Measurements from ENCODE around the gene C17orf113. TPM values are rescaled to one million over a fixed set of nuclear protein-coding genes. Genes with fewer than 3 reads are reported as not detected.
"Not testable (repeated sequence)": the region's sequence is repeated elsewhere in the genome, so short reads cannot be mapped to it uniquely, and the experiment has no call there.

The C17orf113 gene
- total and polyA plus RNA-seq, 12 donors, result 0.26 to 1.2 (median 0.88) TPM

DNA sequence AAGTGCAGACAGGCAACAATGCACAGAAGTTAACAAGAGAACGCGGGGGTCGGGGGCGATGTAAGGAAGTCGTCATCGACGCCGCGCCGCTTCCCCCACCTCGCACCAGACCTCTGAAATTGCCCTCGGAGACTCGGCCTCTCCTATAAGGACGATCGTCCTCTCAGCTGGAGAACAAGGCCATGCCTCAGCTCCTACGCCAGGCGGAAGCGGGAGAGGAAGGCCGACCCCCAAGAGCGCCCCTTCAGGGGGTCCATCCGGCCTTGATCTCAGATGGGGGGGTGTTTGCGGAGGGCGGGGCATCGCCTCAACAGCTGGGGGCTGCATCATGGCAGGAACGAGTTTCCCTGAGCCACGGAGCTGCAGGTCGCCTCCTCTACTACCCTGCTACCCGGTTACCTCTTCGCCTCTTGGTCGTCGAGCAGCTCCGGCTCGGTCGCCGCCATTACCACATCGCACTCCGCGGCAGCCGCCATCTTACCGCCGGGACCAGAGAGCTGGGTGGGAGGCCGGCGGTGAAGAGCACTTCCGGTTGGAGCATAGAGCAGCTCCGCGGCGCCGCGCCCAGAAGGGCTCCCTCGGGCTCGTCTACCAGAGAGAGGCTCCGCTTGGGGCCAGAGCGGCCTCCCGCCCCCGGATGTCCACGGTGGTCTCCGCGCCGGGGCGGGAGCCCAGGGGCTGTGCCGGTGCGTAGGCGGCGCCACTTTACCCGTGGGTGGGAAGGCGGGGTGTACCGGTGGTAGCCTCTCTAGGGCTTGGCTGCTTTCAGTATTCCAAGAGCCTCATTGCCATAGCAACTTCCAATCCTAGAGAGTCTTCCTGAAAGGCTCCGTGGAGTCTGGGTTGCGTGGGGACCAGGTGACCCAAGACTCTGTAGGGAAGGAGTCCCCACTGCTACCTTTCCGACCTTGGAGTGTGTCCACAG is 33.2 kb downstream of the C17orf113 start, which contains the start of gene DNAJC7:
DNAJC7 (minus strand) TSS at position 499 of the 925 bp plus-strand sequence; CDS start at position 476, 23 bp downstream.
- Histone ChIP-seq H3K9me3 (no peaks in the 10 kb centered on the region), H3K4me3 (peak within 1 kb of the TSS; percentile 71 to 98 (median 88)), H3K27ac (peak within 1 kb of the TSS; percentile 85 to 97 (median 94)), H3K36me3 (peaks cover 0 to 13% (median 3%) of the 10 kb centered on the region in 9 donors), H3K4me1 (peaks cover 4 to 78% (median 59%) of the 10 kb centered on the region in 9 donors), H3K27me3 (no peaks in the 10 kb centered on the region)
- DNase-seq, result peak; percentile 90 to 92
- 0% methylated on average over 70 of the region's 70 CpGs for whole genome bisulfite sequencing, 2 donors
- ATAC-seq, result peak; percentile 95 to 97 (median 96)
- intact Hi-C loops (cut with DNase I), result loop anchor here in 5 of 10 donors (5.0 kb wide), 2 partner anchors 45 to 50 kb away; partner anchors contain the start of gene CNP (in 4 of the 5)
- TF ChIP-seq, protein P1, sequence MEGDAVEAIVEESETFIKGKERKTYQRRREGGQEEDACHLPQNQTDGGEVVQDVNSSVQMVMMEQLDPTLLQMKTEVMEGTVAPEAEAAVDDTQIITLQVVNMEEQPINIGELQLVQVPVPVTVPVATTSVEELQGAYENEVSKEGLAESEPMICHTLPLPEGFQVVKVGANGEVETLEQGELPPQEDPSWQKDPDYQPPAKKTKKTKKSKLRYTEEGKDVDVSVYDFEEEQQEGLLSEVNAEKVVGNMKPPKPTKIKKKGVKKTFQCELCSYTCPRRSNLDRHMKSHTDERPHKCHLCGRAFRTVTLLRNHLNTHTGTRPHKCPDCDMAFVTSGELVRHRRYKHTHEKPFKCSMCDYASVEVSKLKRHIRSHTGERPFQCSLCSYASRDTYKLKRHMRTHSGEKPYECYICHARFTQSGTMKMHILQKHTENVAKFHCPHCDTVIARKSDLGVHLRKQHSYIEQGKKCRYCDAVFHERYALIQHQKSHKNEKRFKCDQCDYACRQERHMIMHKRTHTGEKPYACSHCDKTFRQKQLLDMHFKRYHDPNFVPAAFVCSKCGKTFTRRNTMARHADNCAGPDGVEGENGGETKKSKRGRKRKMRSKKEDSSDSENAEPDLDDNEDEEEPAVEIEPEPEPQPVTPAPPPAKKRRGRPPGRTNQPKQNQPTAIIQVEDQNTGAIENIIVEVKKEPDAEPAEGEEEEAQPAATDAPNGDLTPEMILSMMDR (IDR thresholded peaks at IDR 0.05), result no peak

DNA sequence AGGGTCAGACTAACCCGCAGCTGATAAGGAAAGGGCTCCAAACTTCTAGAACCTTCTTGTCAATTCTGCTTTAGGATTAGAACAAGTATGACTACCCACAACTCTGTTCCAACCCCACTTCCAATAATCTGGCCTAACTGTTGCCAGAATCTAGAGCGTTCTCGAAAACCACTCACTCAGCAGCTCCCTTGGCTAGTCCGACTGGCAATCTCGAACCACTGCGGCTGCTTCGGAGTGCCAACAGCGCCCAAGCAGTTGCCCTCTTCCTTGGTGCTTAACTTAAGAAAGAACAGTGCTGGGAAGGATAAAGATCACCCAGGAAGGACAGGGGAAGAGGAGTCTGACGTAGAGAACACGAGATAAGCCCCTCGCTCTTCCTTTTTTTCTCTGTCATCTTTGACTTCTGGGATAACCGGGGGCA is 34.0 kb downstream of the C17orf113 start:
- Histone ChIP-seq H3K27ac (peak overlapping the region; percentile 85 to 97 (median 94)), H3K9me3 (no peaks in the 10 kb centered on the region), H3K4me1 (peaks cover 4 to 82% (median 66%) of the 10 kb centered on the region in 9 donors), H3K36me3 (peaks cover 0 to 5% (median 0%) of the 10 kb centered on the region in 9 donors), H3K4me3 (peak overlapping the region; percentile 71 to 98 (median 88)), H3K27me3 (no peaks in the 10 kb centered on the region)
- TF ChIP-seq, protein P1 (IDR thresholded peaks at IDR 0.05), result no peak
- intact Hi-C loops (cut with DNase I), result loop anchor here in 5 of 10 donors (5.0 kb wide), 2 partner anchors 44 to 49 kb away; partner anchors contain the start of gene CNP (in 4 of the 5)
- ATAC-seq (no peak), DNase-seq (no peak)
- WGBS, 2 donors, result 1 to 2% methylated on average over 12 of the region's 12 CpGs

DNA sequence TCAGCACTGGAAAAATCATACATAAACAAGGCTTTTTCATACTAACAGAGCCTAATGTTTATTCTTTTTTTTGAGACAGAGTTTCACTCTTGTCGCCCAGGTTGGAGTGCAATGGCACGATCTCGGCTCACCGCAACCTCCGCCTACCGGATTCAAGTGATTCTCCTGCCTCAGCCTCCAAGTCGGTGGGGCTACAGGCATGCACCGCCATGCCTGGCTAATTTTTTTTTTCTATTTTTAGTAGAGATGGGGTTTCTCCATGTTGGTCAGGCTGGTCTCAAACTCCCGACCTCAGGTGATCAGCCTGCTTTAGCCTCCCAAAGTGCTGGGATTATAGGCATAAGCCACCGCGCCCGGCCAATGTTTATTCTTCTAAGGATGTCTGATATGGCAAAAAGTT is 36.7 kb downstream of the C17orf113 start:
- not testable (repeated sequence) for H3K9me3 ChIP-seq, DNase-seq, H3K4me3 ChIP-seq, ATAC-seq, H3K27me3 ChIP-seq
- 92 to 93% methylated on average over 12 of the region's 12 CpGs for whole genome bisulfite sequencing, 2 donors
- Histone ChIP-seq H3K36me3 (peaks cover 0 to 15% (median 0%) of the 10 kb centered on the region in 9 donors), H3K27ac (peak overlapping the region in 4 of 10 donors; percentile 3 to 54 (median 18)), H3K4me1 (peaks cover 0 to 89% (median 82%) of the 10 kb centered on the region in 9 donors)
- intact Hi-C loops (cut with DNase I), result loop anchor here in 1 of 10 donors (5.0 kb wide), 1 partner anchor 46 kb away; the partner anchor contains the start of gene CNP

DNA sequence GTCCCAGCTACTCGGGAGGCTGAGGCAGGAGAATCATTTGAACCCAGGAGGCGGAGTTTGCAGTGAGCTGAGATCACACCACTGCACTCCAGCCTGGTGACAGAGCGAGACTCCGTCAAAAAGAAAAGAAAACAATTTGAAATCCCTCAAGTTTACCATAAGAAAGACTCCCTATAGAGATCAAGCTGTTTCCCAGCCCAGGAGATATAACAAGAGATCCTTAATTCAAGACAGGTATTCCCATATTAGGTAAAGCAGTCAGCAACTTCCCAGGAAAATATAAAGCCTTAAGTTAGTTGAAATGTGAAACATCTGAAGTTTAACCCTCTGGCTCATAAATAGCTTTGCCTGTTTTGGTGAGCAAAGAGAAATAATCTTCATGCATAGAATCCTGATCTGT is 38.0 kb downstream of the C17orf113 start:
- peak overlapping the region in 1 of 10 donors; percentile 54 for H3K27ac ChIP-seq
- ATAC-seq, result not testable (repeated sequence)
- peaks cover 0 to 89% (median 85%) of the 10 kb centered on the region in 9 donors for H3K4me1 ChIP-seq

More for the DNA sequence above, 38.0 kb downstream of the C17orf113 start:
- not testable (repeated sequence) for H3K4me3 ChIP-seq, H3K9me3 ChIP-seq, H3K27me3 ChIP-seq, DNase-seq
- 82 to 85% methylated on average over 4 of the region's 4 CpGs for WGBS, 2 donors
- H3K36me3 ChIP-seq, result peaks cover 0 to 15% (median 0%) of the 10 kb centered on the region in 9 donors
- intact Hi-C loops (cut with DNase I), result loop anchor here in 1 of 10 donors (5.0 kb wide), 1 partner anchor 45 kb away; the partner anchor contains the start of gene CNP
